ENCODE measurements around the gene DLG2. TPM values are rescaled to one million over a fixed set of nuclear protein-coding genes. Genes with fewer than 3 reads are reported as not detected.

Gene DLG2
- total and polyA plus RNA-seq, 2 donors (not counting 3 experiments of a cell fraction or from before 2014, with no cell fraction given), result 0.15 to 1.1 TPM

DNA sequence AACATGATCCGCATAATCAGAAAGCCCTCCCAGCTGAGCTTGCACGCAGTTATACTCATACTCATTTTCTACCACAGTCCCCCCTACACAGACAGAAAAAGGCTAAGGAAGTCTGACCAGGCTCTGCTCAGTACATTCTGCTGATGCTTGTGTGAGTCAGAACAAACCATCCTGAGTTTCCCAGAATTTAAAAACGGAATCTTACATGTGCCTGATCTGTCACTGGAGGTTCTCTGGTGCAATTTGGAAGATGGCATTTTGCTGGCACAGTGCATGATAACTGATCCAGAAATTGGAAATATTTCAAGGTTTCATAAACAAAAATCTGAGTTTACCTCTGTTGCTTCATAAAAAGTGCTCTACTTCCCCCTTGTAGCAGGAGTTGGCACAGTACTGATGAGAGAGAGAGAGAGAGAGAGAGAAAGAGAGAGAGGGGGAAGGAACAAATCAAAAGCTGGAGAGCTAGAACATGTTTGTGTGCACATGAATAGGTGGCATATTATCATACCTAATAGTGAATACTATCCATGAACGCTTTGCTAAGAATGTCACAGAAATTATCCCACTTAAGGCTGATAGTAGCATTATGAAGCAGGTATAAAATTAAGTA is 1085.3 kb downstream of the DLG2 start:
- Histone ChIP-seq H3K9me1 (replicated peaks; ENCODE audit: control insufficient read depth, extremely low read depth, insufficient read depth, low read length) (no peaks in the 10 kb centered on the region), H3K4me3 (replicated peaks in 1 of 3; ENCODE audit: insufficient read depth in 1 of 3, low read depth in 1 of 3, low read length in 3 of 3) (no peak overlapping the region), H3K79me2 (ENCODE audit: control insufficient read depth, insufficient read depth, low read length) (no peaks in the 10 kb centered on the region), H3K27ac (ENCODE audit: insufficient read depth, low read depth, low read length) (no peak overlapping the region), H3K4me1 (ENCODE audit: control insufficient read depth, extremely low read depth, insufficient read depth, low read length) (no peaks in the 10 kb centered on the region), H3K9me3 (replicated peaks; ENCODE audit: control insufficient read depth, insufficient read depth, low read length) (no peaks in the 10 kb centered on the region), H3K9ac (replicated peaks; ENCODE audit: extremely low read depth, insufficient read depth, low read length) (no peak overlapping the region), H3K36me3 (ENCODE audit: control insufficient read depth in 2 of 2, extremely low read depth in 1 of 2, insufficient read depth in 2 of 2, low read length in 2 of 2) (no peaks in the 10 kb centered on the region), H2AFZ (ENCODE audit: low read depth, low read length) (no peak overlapping the region), H3K4me2 (ENCODE audit: insufficient read depth, low read length) (no peak overlapping the region), H3K27me3 (ENCODE audit: control insufficient read depth in 2 of 2, insufficient read depth in 2 of 2, low read length in 2 of 2) (no peaks in the 10 kb centered on the region), H4K20me1 (replicated peaks; ENCODE audit: control insufficient read depth, extremely low read depth, insufficient read depth, low read length) (no peaks in the 10 kb centered on the region)
- no TSS peak for BruUV-seq (replicated peaks)
- dilution Hi-C loops (cut with MboI; ENCODE audit: extremely low pct_ligation_motif_present, low sequenced_read_pairs) (no loop called here), intact Hi-C loops (cut with micrococcal nuclease) (no loop called here)
- ChIA-PET POLR2A (no interaction called here), CTCF (no interaction called here)
- no peak for TF ChIP-seq POLR2A (IDR thresholded peaks at IDR 0.05; ENCODE audit: low read depth, low read length)
- no peak for TF ChIP-seq POLR2AphosphoS5 (IDR thresholded peaks at IDR 0.05; ENCODE audit: insufficient read depth, low read depth, low read length)
- TF ChIP-seq FOS (IDR thresholded peaks at IDR 0.05; ENCODE audit: borderline replicate concordance, insufficient read depth, low read length), result no peak
- TF ChIP-seq EZH2 (IDR thresholded peaks at IDR 0.05; ENCODE audit: borderline replicate concordance, low read depth, low read length, severe bottlenecking), result no peak
- TF ChIP-seq CTCF (IDR thresholded peaks at IDR 0.05; ENCODE audit: extremely low read depth in 1 of 2, insufficient read depth in 1 of 2, low read depth in 1 of 2, low read length in 2 of 2), result no peak
- no peak for TF ChIP-seq JUN (IDR thresholded peaks at IDR 0.05; ENCODE audit: borderline replicate concordance, insufficient read depth, insufficient read length, low read depth)
- TF ChIP-seq GATA2 (IDR thresholded peaks at IDR 0.05; ENCODE audit: insufficient read depth, insufficient read length, low read depth, low read length), result no peak
- TF ChIP-seq MYC (IDR thresholded peaks at IDR 0.05; ENCODE audit: low read depth, low read length), result no peak
- TF ChIP-seq, protein P1, sequence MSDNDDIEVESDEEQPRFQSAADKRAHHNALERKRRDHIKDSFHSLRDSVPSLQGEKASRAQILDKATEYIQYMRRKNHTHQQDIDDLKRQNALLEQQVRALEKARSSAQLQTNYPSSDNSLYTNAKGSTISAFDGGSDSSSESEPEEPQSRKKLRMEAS (IDR thresholded peaks at IDR 0.05; ENCODE audit: insufficient read depth, insufficient read length), result no peak
- FAIRE-seq, result no peak
- no peak for DNase-seq (ENCODE audit: low read depth, low spot score)
